BJ (cell line): ENCODE results near the gene U2SURP. TPM values are rescaled to one million over a fixed set of nuclear protein-coding genes. Genes with fewer than 3 reads are reported as not detected.
A peak's percentile ranks its signal among the peaks of the same experiment; 100 is the strongest.

Experiments
- CTCF ChIA-PET: fragments of 350-600 bp; formaldehyde crosslinking; extraction: SDS; loops from one replicate; lab custom pipeline; 2021; ENCODE audit warnings: antibody characterized with exemption, inconsistent platforms; lab: Yijun Ruan, JAX
- POLR2A ChIA-PET: fragments of 300-600 bp; sonication (Branson Sonifier 250); formaldehyde crosslinking; extraction: SDS; loops from one replicate; lab custom pipeline; 2021; ENCODE audit warnings: antibody characterized with exemption; lab: Charles Lee
- DNase-seq: peaks from one replicate; pipeline ENCODE4 v3.0.0-alpha.2; 2011; ENCODE audit warnings: low read depth
- H3K27me3 ChIP-seq: 2 replicates; pipeline ENCODE4 v1.6.0; 2011; ENCODE audit warnings: low read length; ENCODE audit not compliant: control insufficient read depth, insufficient read depth
- H3K36me3 ChIP-seq: 2 replicates; pipeline ENCODE4 v1.5.1; 2011; ENCODE audit warnings: low read length; ENCODE audit not compliant: control insufficient read depth, insufficient read depth
- H3K4me3 ChIP-seq: 2 replicates; pipeline ENCODE4 v1.5.1; 2011; ENCODE audit warnings: low read depth, mild to moderate bottlenecking, control low read depth, low read length
- polyA plus RNA-seq: library from polyadenylated mRNA; depleted of rRNA; stranded (reverse); fragments of >200 nt; gene quantifications from 2 replicates; pipeline ENCODE4 v1.2.3, GENCODE V29; 2011
- TF ChIP-seq, protein P1 (sequence below): IDR thresholded peaks from 2 replicates; pipeline ENCODE4 v1.5.1; 2011; ENCODE audit warnings: low read depth, mild to moderate bottlenecking, control low read depth, inconsistent platforms, low read length, moderate library complexity; ENCODE audit not compliant: insufficient read depth

The U2SURP gene
- polyA plus RNA-seq, 1 experiment: 22.6 TPM

- CTCF ChIA-PET: interaction anchor here (1.0 kb wide), 2 partner anchors 9 kb away, joined by 3 read pairs; partner anchors contain the start of gene U2SURP
- POLR2A ChIA-PET: no interaction called here
- H3K4me3 ChIP-seq: no peak overlapping the region
- no peaks in the 10 kb centered on the region for H3K36me3 ChIP-seq
- no peak for DNase-seq
- H3K27me3 ChIP-seq: no peaks in the 10 kb centered on the region
- TF ChIP-seq, protein P1, sequence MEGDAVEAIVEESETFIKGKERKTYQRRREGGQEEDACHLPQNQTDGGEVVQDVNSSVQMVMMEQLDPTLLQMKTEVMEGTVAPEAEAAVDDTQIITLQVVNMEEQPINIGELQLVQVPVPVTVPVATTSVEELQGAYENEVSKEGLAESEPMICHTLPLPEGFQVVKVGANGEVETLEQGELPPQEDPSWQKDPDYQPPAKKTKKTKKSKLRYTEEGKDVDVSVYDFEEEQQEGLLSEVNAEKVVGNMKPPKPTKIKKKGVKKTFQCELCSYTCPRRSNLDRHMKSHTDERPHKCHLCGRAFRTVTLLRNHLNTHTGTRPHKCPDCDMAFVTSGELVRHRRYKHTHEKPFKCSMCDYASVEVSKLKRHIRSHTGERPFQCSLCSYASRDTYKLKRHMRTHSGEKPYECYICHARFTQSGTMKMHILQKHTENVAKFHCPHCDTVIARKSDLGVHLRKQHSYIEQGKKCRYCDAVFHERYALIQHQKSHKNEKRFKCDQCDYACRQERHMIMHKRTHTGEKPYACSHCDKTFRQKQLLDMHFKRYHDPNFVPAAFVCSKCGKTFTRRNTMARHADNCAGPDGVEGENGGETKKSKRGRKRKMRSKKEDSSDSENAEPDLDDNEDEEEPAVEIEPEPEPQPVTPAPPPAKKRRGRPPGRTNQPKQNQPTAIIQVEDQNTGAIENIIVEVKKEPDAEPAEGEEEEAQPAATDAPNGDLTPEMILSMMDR: no peak
Measured at GRCh38 chr3:143010024-143010423, 8.7 kb downstream of the U2SURP start.

- no peaks in the 10 kb centered on the region for H3K27me3 ChIP-seq
- H3K36me3 ChIP-seq: no peaks in the 10 kb centered on the region
- no peak for DNase-seq
- CTCF ChIA-PET: no interaction called here
- POLR2A ChIA-PET: no interaction called here
- TF ChIP-seq, protein P1: no peak
- H3K4me3 ChIP-seq: no peak overlapping the region
Measured at GRCh38 chr3:143011705-143012104, 10.3 kb downstream of the U2SURP start.

DNA sequence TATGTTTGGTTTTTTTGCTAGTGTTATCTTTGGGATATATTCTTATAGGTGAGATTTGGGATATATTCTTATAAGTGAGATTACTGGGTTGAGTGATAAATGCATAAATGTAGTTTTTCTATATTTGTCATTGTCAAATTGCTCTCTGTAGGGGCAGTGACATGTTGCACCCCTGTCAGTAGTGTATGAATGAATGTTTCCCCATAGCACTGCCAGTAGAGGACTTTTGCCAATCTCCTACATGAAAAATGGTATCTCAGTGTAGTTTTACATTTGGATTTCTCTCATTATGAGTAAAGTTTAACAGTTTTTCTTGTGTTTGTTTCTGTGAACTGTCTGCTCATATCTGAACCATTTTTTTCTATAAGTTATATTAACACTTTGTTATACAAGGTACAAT lies 13.6 kb downstream of the U2SURP start:
- TF ChIP-seq, protein P1: no peak
- Histone ChIP-seq H3K36me3 (no peaks in the 10 kb centered on the region), H3K27me3 (no peaks in the 10 kb centered on the region), H3K4me3 (no peak overlapping the region)
- CTCF ChIA-PET: interaction anchor here (1.7 kb wide), 1 partner anchor 8 kb away, joined by 6 read pairs; no protein-coding TSS in a partner anchor
- no peak for DNase-seq
- POLR2A ChIA-PET: no interaction called here

- ChIA-PET POLR2A (no interaction called here), CTCF (interaction anchor here (1.1 to 1.7 kb wide), 3 partner anchors 9 to 15 kb away, joined by 3 to 6 read pairs (median 5); partner anchors contain the start of gene U2SURP)
- TF ChIP-seq, protein P1: peak; percentile 48
- no peak for DNase-seq
- no peaks in the 10 kb centered on the region for H3K27me3 ChIP-seq
- H3K4me3 ChIP-seq: no peak overlapping the region
- no peaks in the 10 kb centered on the region for H3K36me3 ChIP-seq
Measured at GRCh38 chr3:143016321-143016972, 15.1 kb downstream of the U2SURP start.

DNA sequence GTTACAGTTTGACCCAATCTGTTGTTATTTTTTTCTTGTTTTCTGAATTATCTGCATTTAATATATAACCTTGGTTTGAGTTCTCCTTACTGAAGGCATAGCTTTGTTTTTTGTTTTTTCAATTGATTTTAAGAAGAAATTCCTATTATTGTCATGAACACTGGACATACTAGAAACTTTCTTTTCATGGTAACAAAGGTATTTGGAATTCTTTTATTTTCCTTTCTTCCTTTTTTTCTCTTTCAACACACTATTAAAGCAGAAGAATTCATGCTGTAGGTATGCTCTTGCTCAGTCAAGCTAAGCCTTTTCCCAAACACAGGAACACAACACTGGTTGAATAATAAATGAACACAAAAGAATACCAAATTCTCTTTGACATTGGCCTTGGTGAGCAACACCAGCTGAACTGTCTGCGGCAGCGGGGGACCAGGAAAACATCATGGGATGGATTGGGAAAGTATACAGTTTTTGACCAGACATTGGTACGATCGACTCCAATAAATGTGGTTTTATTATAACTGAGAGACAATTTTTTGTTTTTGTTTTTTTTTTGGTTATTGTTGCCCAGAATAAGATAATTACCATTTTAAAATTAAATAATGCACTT lies 23.1 kb downstream of the U2SURP start:
- POLR2A ChIA-PET: no interaction called here
- no peaks in the 10 kb centered on the region for H3K27me3 ChIP-seq
- DNase-seq: no peak
- CTCF ChIA-PET: no interaction called here
- TF ChIP-seq, protein P1: no peak
- no peak overlapping the region for H3K4me3 ChIP-seq
- H3K36me3 ChIP-seq: peaks cover 5% of the 10 kb centered on the region; the same call in 1 of the 2 replicates
